GOT3 (cell line): ENCODE measurements around the gene THAP12.

Experiments used
- DNase-seq: peaks from one replicate; lab custom pipeline; 2025; ENCODE audit warnings: mixed read lengths; lab: John Stamatoyannopoulos, UW

The THAP12 gene

GRCh38 chr11:76380159-76380976 is 564 bp downstream of the THAP12 start:
- no peak for DNase-seq

DNA sequence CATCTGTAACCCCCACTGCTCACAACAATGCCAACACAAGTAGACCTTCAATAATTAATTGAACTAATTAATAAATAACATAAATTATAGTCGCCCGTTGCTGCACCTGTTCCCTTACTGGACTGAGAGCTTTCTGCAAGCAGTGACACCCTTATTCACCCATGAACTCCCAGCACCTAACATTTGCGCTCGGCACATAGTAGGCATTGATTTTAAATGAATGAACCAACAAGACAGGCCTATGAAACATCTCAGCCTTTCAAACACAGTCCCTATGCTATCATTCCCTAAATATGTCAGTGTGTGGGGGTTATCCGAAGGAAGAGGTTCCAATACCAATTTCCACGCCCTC is 1.1 kb downstream of the THAP12 start:
- no peak for DNase-seq

DNA sequence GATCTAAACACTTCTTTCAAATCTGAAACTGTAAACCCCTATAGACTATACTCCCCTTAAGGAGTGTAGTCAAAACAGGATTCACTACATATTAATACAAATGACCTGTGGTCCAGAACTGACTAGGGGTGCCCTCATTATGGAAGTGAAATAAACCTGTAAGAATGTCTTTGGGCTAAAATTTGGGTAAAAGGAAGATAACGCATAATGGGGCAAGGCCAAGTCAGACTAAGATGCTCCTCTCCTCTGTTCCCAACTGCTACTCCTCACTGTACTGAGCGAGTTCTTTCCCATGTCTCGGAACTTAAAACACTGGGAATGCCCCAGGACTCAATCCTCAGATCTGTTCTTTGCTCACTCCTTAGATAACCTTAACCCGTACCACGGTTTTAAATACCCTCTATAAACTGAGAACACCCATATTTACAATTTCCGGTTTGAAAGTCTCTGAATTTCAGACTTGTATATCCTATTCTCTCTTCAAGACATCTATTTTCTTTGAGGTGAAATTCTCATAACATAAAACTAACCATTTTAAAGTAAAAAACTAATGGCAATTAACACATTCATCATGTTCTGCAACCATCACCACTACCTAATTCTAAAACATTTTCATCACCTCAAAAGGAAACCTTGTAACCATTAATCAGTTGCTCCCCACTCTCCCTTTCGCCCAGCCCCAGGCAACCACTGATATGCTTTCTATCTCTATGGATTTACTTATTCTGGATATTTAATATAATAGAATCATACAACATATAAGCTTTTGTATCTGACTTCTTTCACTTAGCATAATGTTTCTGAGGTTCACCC is 4.0 kb downstream of the THAP12 start:
- DNase-seq = no peak

- DNase-seq = no peak
These were observed 9.8 kb downstream of the THAP12 start for GRCh38 chr11:76371170-76371569.

- DNase-seq = no peak
These were observed 11.5 kb downstream of the THAP12 start for GRCh38 chr11:76369406-76369805.

DNA sequence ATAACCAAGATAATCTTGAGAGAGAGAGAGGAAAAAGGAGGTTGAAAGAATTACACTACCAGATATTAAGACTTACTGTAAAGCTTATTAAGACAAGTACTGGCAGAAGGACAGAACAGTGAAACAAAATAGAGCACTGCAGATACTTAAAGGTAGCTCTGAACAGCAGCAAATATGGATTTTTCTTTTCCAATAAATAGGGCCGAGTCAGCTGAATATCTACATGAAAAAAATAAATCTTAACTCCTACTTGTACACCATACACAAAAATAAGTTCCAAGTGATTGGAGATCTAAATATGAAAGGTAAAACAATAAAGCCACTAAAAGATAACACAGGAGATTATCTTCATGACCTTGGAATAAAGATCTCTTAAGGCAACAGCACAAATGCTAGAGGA is 12.4 kb downstream of the THAP12 start:
- DNase-seq = no peak

DNA sequence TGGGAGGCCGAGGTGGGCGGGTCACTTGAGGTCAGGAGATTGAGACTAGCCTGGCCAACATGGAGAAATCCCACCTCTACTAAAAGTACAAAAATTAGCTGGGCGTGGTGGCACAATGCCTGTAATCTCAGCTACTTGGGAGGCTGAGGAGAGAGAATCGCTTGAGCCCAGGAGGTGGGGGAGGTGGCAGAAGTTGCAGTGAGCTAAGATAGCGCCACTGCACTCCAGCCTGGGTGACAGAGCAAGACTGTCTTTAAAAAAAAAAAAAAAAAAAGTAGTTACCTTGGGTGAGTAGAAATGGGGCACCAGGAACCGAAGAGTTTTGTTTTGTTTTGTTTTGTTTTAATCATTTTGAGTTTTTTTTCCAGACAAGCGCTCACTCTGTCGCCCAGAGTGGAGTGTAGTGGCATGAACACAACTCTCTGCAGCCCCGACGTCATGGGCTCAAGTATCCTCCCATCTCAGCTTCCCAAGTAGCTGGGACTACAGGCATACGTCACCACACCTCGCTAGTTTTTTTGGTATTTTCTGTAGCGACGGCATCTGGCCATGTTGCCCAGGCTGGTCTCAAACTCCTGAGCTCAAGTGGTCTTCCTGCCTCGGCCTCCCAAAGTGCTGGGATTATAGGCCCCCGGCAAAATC is 15.8 kb downstream of the THAP12 start:
- DNase-seq = no peak

DNA sequence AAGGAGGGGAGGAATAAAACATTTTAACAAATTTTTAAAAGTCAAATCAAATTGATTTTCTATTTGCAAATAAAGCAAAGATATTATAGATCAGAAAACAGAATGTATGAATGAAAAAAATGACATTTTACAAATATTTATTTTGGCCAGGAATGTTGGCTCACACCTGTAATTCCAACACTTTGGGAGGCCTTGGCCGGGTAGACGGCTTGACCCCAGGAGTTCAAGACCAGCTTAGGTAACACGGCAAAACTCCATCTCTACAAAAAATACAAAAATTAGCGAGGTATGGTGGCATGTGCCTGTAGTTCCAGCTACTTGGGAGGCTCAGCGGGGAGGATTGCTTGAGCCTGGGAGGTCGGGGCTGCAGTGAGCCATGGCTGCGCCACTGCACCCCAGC is 18.2 kb downstream of the THAP12 start:
- no peak for DNase-seq

- no peak for DNase-seq
These were observed 19.2 kb downstream of the THAP12 start for GRCh38 chr11:76361776-76362175.

GRCh38 chr11:76361374-76361773 is 19.6 kb downstream of the THAP12 start:
- no peak for DNase-seq

- no peak for DNase-seq
These were observed 25.8 kb downstream of the THAP12 start for GRCh38 chr11:76355172-76355571.

- DNase-seq = no peak
These were observed 32.6 kb downstream of the THAP12 start for GRCh38 chr11:76348348-76348747.

DNA sequence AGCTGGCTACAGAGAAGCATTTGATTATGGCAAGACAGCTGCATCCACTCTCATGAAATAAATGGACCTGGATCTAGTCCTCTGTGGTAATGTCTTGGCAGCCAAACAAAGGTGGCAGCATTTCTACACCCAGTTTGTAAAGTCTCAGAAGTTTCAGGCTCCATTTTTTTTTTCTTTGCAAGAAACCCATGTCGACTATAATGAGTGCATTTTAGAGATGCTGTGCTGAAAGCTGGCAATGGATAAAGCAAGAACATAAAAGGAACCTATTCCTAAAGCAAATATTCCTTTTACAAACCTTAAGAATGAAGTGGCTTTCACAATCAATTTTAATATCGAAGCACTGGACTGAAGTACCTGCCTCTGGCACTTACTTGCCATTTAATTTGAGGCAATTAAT is 33.5 kb downstream of the THAP12 start:
- DNase-seq = no peak

DNA sequence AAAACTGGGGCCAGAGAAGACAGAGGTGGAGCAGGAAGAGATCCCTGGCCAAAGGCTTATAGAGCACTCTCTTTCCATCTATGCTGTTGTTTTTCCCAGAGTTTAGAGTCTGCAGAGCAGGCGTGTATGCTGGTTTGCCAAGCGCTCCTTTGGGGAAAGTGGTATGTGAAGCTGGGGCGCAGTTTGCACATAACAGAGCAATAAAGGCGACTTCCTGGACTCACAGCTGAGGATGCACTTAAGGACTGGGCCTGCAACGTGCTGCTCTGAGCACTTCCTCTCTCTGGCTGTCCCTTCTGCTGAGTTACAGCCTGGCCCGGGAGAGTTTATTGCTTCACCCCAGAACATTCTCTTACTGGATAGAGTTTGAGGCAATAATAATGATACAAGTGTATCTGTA is 41.7 kb downstream of the THAP12 start:
- DNase-seq = no peak

DNA sequence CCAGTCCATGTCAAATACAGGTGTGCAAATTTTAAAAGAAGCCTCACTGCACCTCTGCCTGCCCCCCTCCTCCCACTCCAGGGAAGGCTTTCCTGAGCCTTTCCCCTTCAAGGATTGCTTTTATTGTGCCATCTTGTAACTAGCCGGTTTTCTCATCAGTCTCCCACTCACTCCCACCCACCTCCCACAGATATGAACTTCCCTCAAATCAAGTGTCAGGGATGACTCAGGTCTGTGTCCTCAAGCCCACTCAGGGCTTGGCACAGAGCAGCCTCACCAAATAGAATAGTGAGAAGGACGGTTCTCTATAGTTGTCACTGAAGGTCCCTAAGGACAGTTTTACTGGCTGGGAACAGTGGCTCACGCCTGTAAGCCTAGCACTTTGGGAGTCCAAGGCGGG is 43.0 kb downstream of the THAP12 start:
- no peak for DNase-seq

- no peak for DNase-seq
These were observed 43.5 kb downstream of the THAP12 start for GRCh38 chr11:76337469-76337868.

GRCh38 chr11:76336597-76336996 is 44.3 kb downstream of the THAP12 start:
- no peak for DNase-seq

GRCh38 chr11:76335842-76336241 is 45.1 kb downstream of the THAP12 start:
- DNase-seq = no peak

- DNase-seq = no peak
These were observed 46.0 kb downstream of the THAP12 start for GRCh38 chr11:76334826-76335389.

GRCh38 chr11:76330651-76331050 is 50.3 kb downstream of the THAP12 start:
- DNase-seq = no peak

DNA sequence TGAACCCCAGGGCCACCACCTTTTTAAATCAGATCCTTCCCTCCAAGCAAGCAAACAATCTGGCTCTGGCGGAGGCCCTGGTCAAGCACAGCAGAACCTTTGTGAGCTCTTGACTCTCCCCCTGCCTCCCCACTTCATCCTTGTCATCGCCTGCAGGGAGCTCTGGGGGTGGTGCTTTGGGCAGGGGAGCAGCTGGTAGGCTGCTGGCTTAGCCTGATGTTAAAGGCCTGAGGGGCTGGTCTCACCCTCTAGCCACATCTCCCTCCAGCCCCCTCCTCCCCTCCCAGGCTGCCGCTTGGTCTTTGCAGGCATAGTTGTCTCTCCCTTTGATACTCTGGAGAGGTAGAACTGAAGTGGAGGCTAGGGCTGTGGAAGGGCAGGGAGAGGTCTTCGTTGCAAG is 50.9 kb downstream of the THAP12 start:
- DNase-seq = no peak

GRCh38 chr11:76329084-76329648 is 51.8 kb downstream of the THAP12 start:
- DNase-seq = no peak
